Skin of body (tissue), 2 donors: ENCODE results near the gene CEP72. TPM values are rescaled to one million over a fixed set of nuclear protein-coding genes. Genes with fewer than 3 reads are reported as not detected.
A peak's percentile ranks its signal among the peaks of the same experiment; 100 is the strongest.

ENCODE experiments used
- DNase-seq: peaks from one replicate; lab custom pipeline; 2025; lab: John Stamatoyannopoulos, UW
- total RNA-seq: library from RNA; depleted of rRNA; stranded (reverse); fragments of >200 nt; gene quantifications from one replicate; pipeline ENCODE4 v1.2.3, GENCODE V29; 2014

Gene CEP72
- total RNA-seq, 1 donor from 2014 or later = 4.4 TPM

- no peak for DNase-seq
Observed at GRCh38 chr5:636951-637350, 24.8 kb downstream of the CEP72 start.

GRCh38 chr5:637581-638450, 25.7 kb downstream of the CEP72 start:
- DNase-seq = no peak

GRCh38 chr5:638501-639252, 26.5 kb downstream of the CEP72 start:
- no peak for DNase-seq

GRCh38 chr5:639253-639530, 27.1 kb downstream of the CEP72 start:
- no peak for DNase-seq

- no peak for DNase-seq
Observed at GRCh38 chr5:639584-640213, 27.6 kb downstream of the CEP72 start.

- no peak for DNase-seq
Observed at GRCh38 chr5:640461-641330, 28.6 kb downstream of the CEP72 start.

- DNase-seq = peak; percentile 8
Observed at GRCh38 chr5:641331-641765, 29.2 kb downstream of the CEP72 start.

GRCh38 chr5:642481-642880, 30.3 kb downstream of the CEP72 start:
- DNase-seq = no peak

- no peak for DNase-seq
Observed at GRCh38 chr5:643351-643801, 31.2 kb downstream of the CEP72 start.

GRCh38 chr5:643811-644271, 31.7 kb downstream of the CEP72 start:
- DNase-seq = no peak

GRCh38 chr5:644509-644908, 32.4 kb downstream of the CEP72 start:
- DNase-seq = no peak

- no peak for DNase-seq
Observed at GRCh38 chr5:644971-645370, 32.8 kb downstream of the CEP72 start.

- DNase-seq = no peak
Observed at GRCh38 chr5:645421-645820, 33.3 kb downstream of the CEP72 start.

GRCh38 chr5:646396-647201, 34.5 kb downstream of the CEP72 start:
- DNase-seq = no peak

- no peak for DNase-seq
Observed at GRCh38 chr5:647311-647710, 35.2 kb downstream of the CEP72 start.

- no peak for DNase-seq
Observed at GRCh38 chr5:647727-648126, 35.6 kb downstream of the CEP72 start.

- DNase-seq = no peak
Observed at GRCh38 chr5:651296-652022, 39.3 kb downstream of the CEP72 start.

- DNase-seq = no peak
Observed at GRCh38 chr5:652023-652515, 39.9 kb downstream of the CEP72 start.

- no peak for DNase-seq
Observed at GRCh38 chr5:652773-653350, 40.7 kb downstream of the CEP72 start.
